ENCODE measurements around the gene ZBTB38. TPM values are rescaled to one million over a fixed set of nuclear protein-coding genes. Genes with fewer than 3 reads are reported as not detected.
A peak's percentile ranks its signal among the peaks of the same experiment; 100 is the strongest.

ZBTB38 gene
- total RNA-seq (23.8 TPM), polyA plus RNA-seq (ENCODE audit: insufficient read depth in 1 of 8, insufficient read length in 8 of 8, low replicate concordance in 1 of 8) (10 to 100 TPM; 14.5 to 27.7 (median 18.7) TPM)
- long read RNA-seq, donor 1, transcript ZBTB38-201 (1 exons, 3,588 nt): major isoform, 6 of 6 reads
- long read RNA-seq, donor 1, partial matches to known transcripts: 0 of 6 reads
- long read RNA-seq, donor 1, other reads (novel, unspliced or antisense): 0 of 6 reads
- long read RNA-seq, donor 2, partial matches to known transcripts: 0 of 1 reads
- long read RNA-seq, donor 2, other reads (novel, unspliced or antisense): 0 of 1 reads
- long read RNA-seq, donor 3, partial matches to known transcripts: 0 of 5 reads
- long read RNA-seq, donor 3, other reads (novel, unspliced or antisense): 0 of 5 reads
- long read RNA-seq, donor 4, transcript ZBTB38-201 (1 exons, 3,588 nt): major isoform, 12 of 15 reads
- long read RNA-seq, donor 4, partial matches to known transcripts: 0 of 15 reads
- long read RNA-seq, donor 4, other reads (novel, unspliced or antisense): 0 of 15 reads
- long read RNA-seq, donor 5, transcript ZBTB38-201 (1 exons, 3,588 nt): major isoform, 20 of 25 reads
- long read RNA-seq, donor 5, transcript ZBTB38-211 (3 exons, 644 nt): minor isoform, 5 of 25 reads
- long read RNA-seq, donor 5, partial matches to known transcripts: 0 of 25 reads
- long read RNA-seq, donor 5, other reads (novel, unspliced or antisense): 0 of 25 reads
- long read RNA-seq, donor 6, partial matches to known transcripts: 0 of 6 reads
- long read RNA-seq, donor 6, other reads (novel, unspliced or antisense): 0 of 6 reads
- long read RNA-seq, donor 7, transcript ZBTB38-201 (1 exons, 3,588 nt): major isoform, 9 of 11 reads
- long read RNA-seq, donor 7, partial matches to known transcripts: 0 of 11 reads
- long read RNA-seq, donor 7, other reads (novel, unspliced or antisense): 0 of 11 reads
- long read RNA-seq, donor 8, transcript ZBTB38-201 (1 exons, 3,588 nt): major isoform, 9 of 10 reads
- long read RNA-seq, donor 8, partial matches to known transcripts: 0 of 10 reads
- long read RNA-seq, donor 8, other reads (novel, unspliced or antisense): 0 of 10 reads
- long read RNA-seq, donor 9, transcript ZBTB38-201 (1 exons, 3,588 nt): major isoform, 12 of 14 reads
- long read RNA-seq, donor 9, partial matches to known transcripts: 0 of 14 reads
- long read RNA-seq, donor 9, other reads (novel, unspliced or antisense): 0 of 14 reads
- long read RNA-seq, donor 10, transcript ZBTB38-201 (1 exons, 3,588 nt): major isoform, 5 of 9 reads
- long read RNA-seq, donor 10, partial matches to known transcripts: 0 of 9 reads
- long read RNA-seq, donor 10, other reads (novel, unspliced or antisense): 0 of 9 reads
- long read RNA-seq, donor 11, transcript ZBTB38-201 (1 exons, 3,588 nt): major isoform, 5 of 5 reads
- long read RNA-seq, donor 11, partial matches to known transcripts: 0 of 5 reads
- long read RNA-seq, donor 11, other reads (novel, unspliced or antisense): 0 of 5 reads

GRCh38 chr3:141368062-141368924 lies at the start of gene ZBTB38:
TSS of gene ZBTB38 (plus strand) at chr3:141368504. CDS start at chr3:141442389, 73,885 bp downstream.
- H3K27me3 ChIP-seq (ENCODE audit: control insufficient read depth, insufficient read depth, low read length): no peaks in the 10 kb centered on the region
- 7% methylated on average over 14 of the region's 26 CpGs for WGBS (ENCODE audit: insufficient coverage)
- peaks cover 20% of the 10 kb centered on the region for H3K4me1 ChIP-seq (ENCODE audit: control insufficient read depth, insufficient read depth, low read length)
- peak within 1 kb of the TSS; percentile 18 for H3K4me3 ChIP-seq (ENCODE audit: low read length)
- H3K36me3 ChIP-seq (ENCODE audit: control insufficient read depth, insufficient read depth, low read length): no peaks in the 10 kb centered on the region
- H3K27ac ChIP-seq (ENCODE audit: low read length): peak within 1 kb of the TSS; percentile 72
- H3K9me3 ChIP-seq (replicated peaks; ENCODE audit: control insufficient read depth, low read depth, low read length): no peaks in the 10 kb centered on the region
- DNase-seq: peak; percentile 90

GRCh38 chr3:141320399-141321108 lies 47.8 kb upstream of the ZBTB38 start:
- H3K9me3 ChIP-seq (replicated peaks; ENCODE audit: control insufficient read depth, low read depth, low read length): no peaks in the 10 kb centered on the region
- DNase-seq: no peak
- no peaks in the 10 kb centered on the region for H3K36me3 ChIP-seq (ENCODE audit: control insufficient read depth, insufficient read depth, low read length)
- no peak overlapping the region for H3K27ac ChIP-seq (ENCODE audit: low read length)
- H3K27me3 ChIP-seq (ENCODE audit: control insufficient read depth, insufficient read depth, low read length): no peaks in the 10 kb centered on the region
- H3K4me1 ChIP-seq (ENCODE audit: control insufficient read depth, insufficient read depth, low read length): no peaks in the 10 kb centered on the region
- no peak overlapping the region for H3K4me3 ChIP-seq (ENCODE audit: low read length)

- Histone ChIP-seq H3K4me3 (ENCODE audit: low read length) (no peak overlapping the region), H3K27me3 (ENCODE audit: control insufficient read depth, insufficient read depth, low read length) (no peaks in the 10 kb centered on the region), H3K27ac (ENCODE audit: low read length) (no peak overlapping the region), H3K36me3 (ENCODE audit: control insufficient read depth, insufficient read depth, low read length) (no peaks in the 10 kb centered on the region), H3K4me1 (ENCODE audit: control insufficient read depth, insufficient read depth, low read length) (no peaks in the 10 kb centered on the region), H3K9me3 (replicated peaks; ENCODE audit: control insufficient read depth, low read depth, low read length) (no peaks in the 10 kb centered on the region)
- no CpG with 5 or more reads among the region's 1 CpG for WGBS (ENCODE audit: insufficient coverage)
- DNase-seq: no peak
Measured at GRCh38 chr3:141321109-141321497, 47.2 kb upstream of the ZBTB38 start.

- H3K27me3 ChIP-seq (ENCODE audit: control insufficient read depth, insufficient read depth, low read length): no peaks in the 10 kb centered on the region
- no peaks in the 10 kb centered on the region for H3K4me1 ChIP-seq (ENCODE audit: control insufficient read depth, insufficient read depth, low read length)
- no peak overlapping the region for H3K27ac ChIP-seq (ENCODE audit: low read length)
- no peaks in the 10 kb centered on the region for H3K9me3 ChIP-seq (replicated peaks; ENCODE audit: control insufficient read depth, low read depth, low read length)
- WGBS (ENCODE audit: insufficient coverage): 65% methylated on average over 2 of the region's 4 CpGs
- no peaks in the 10 kb centered on the region for H3K36me3 ChIP-seq (ENCODE audit: control insufficient read depth, insufficient read depth, low read length)
- H3K4me3 ChIP-seq (ENCODE audit: low read length): no peak overlapping the region
- no peak for DNase-seq
Measured at GRCh38 chr3:141323936-141324704, 44.2 kb upstream of the ZBTB38 start.

- H3K27me3 ChIP-seq (ENCODE audit: control insufficient read depth, insufficient read depth, low read length): no peaks in the 10 kb centered on the region
- no peaks in the 10 kb centered on the region for H3K4me1 ChIP-seq (ENCODE audit: control insufficient read depth, insufficient read depth, low read length)
- H3K27ac ChIP-seq (ENCODE audit: low read length): no peak overlapping the region
- H3K4me3 ChIP-seq (ENCODE audit: low read length): no peak overlapping the region
- no peaks in the 10 kb centered on the region for H3K9me3 ChIP-seq (replicated peaks; ENCODE audit: control insufficient read depth, low read depth, low read length)
- no peaks in the 10 kb centered on the region for H3K36me3 ChIP-seq (ENCODE audit: control insufficient read depth, insufficient read depth, low read length)
- DNase-seq: no peak
Measured at GRCh38 chr3:141326123-141326522, 42.2 kb upstream of the ZBTB38 start.

GRCh38 chr3:141326626-141327025 lies 41.7 kb upstream of the ZBTB38 start:
- H3K36me3 ChIP-seq (ENCODE audit: control insufficient read depth, insufficient read depth, low read length): no peaks in the 10 kb centered on the region
- H3K27ac ChIP-seq (ENCODE audit: low read length): no peak overlapping the region
- no peaks in the 10 kb centered on the region for H3K27me3 ChIP-seq (ENCODE audit: control insufficient read depth, insufficient read depth, low read length)
- no peaks in the 10 kb centered on the region for H3K4me1 ChIP-seq (ENCODE audit: control insufficient read depth, insufficient read depth, low read length)
- DNase-seq: no peak
- no peaks in the 10 kb centered on the region for H3K9me3 ChIP-seq (replicated peaks; ENCODE audit: control insufficient read depth, low read depth, low read length)
- no peak overlapping the region for H3K4me3 ChIP-seq (ENCODE audit: low read length)
- WGBS (ENCODE audit: insufficient coverage): 13% methylated on average over 1 of the region's 3 CpGs

GRCh38 chr3:141328286-141329166 lies 39.8 kb upstream of the ZBTB38 start:
- H3K36me3 ChIP-seq (ENCODE audit: control insufficient read depth, insufficient read depth, low read length): no peaks in the 10 kb centered on the region
- 84% methylated on average over 7 of the region's 7 CpGs for WGBS (ENCODE audit: insufficient coverage)
- no peaks in the 10 kb centered on the region for H3K4me1 ChIP-seq (ENCODE audit: control insufficient read depth, insufficient read depth, low read length)
- no peak overlapping the region for H3K27ac ChIP-seq (ENCODE audit: low read length)
- H3K27me3 ChIP-seq (ENCODE audit: control insufficient read depth, insufficient read depth, low read length): no peaks in the 10 kb centered on the region
- DNase-seq: no peak
- H3K9me3 ChIP-seq (replicated peaks; ENCODE audit: control insufficient read depth, low read depth, low read length): no peaks in the 10 kb centered on the region
- no peak overlapping the region for H3K4me3 ChIP-seq (ENCODE audit: low read length)

GRCh38 chr3:141330235-141330634 lies 38.1 kb upstream of the ZBTB38 start:
- WGBS (ENCODE audit: insufficient coverage): 88% methylated on average over 2 of the region's 3 CpGs
- Histone ChIP-seq H3K9me3 (replicated peaks; ENCODE audit: control insufficient read depth, low read depth, low read length) (no peaks in the 10 kb centered on the region), H3K27me3 (ENCODE audit: control insufficient read depth, insufficient read depth, low read length) (no peaks in the 10 kb centered on the region), H3K4me3 (ENCODE audit: low read length) (no peak overlapping the region), H3K27ac (ENCODE audit: low read length) (no peak overlapping the region), H3K4me1 (ENCODE audit: control insufficient read depth, insufficient read depth, low read length) (no peaks in the 10 kb centered on the region), H3K36me3 (ENCODE audit: control insufficient read depth, insufficient read depth, low read length) (no peaks in the 10 kb centered on the region)
- DNase-seq: no peak
